Measurements from ENCODE around the gene ADAMTS3.

DNA sequence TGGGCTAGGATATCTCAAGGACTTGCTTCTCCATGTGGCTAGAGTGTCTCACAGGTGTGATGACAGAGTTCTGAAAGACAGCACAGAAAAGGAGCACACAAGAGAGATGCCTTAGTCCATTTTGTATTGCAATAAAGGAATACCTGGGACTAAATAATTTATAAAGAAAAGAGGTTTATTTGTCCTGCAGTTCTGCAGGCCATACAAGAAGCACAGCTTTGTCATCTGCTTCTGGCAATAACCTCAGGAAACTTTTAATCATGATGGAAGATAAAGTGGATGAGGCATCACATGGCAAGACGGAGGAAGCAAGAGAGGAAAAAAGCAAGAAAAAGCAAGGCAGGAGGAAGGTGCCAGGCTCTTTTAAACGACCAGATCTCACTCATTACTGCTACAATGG lies 126.9 kb downstream of the ADAMTS3 start:
- TF ChIP-seq, protein P1, sequence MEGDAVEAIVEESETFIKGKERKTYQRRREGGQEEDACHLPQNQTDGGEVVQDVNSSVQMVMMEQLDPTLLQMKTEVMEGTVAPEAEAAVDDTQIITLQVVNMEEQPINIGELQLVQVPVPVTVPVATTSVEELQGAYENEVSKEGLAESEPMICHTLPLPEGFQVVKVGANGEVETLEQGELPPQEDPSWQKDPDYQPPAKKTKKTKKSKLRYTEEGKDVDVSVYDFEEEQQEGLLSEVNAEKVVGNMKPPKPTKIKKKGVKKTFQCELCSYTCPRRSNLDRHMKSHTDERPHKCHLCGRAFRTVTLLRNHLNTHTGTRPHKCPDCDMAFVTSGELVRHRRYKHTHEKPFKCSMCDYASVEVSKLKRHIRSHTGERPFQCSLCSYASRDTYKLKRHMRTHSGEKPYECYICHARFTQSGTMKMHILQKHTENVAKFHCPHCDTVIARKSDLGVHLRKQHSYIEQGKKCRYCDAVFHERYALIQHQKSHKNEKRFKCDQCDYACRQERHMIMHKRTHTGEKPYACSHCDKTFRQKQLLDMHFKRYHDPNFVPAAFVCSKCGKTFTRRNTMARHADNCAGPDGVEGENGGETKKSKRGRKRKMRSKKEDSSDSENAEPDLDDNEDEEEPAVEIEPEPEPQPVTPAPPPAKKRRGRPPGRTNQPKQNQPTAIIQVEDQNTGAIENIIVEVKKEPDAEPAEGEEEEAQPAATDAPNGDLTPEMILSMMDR (IDR thresholded peaks at IDR 0.05): no peak
- no peak for TF ChIP-seq POLR2A (IDR thresholded peaks at IDR 0.05)
